HepG2 (cell line): ENCODE data around the gene TMUB1. TPM values are rescaled to one million over a fixed set of nuclear protein-coding genes. Genes with fewer than 3 reads are reported as not detected.

Source experiments
- BRCA1 ChIP-seq: sonication (generic); formaldehyde crosslinking; IDR thresholded peaks from 2 replicates; pipeline ENCODE4 v1.4.0; 2020; ENCODE audit warnings: missing genetic modification reagents
- BRF2 ChIP-seq: sonication (generic); formaldehyde crosslinking; IDR thresholded peaks from 2 replicates; pipeline ENCODE4 v1.8.1; 2022; ENCODE audit warnings: mild to moderate bottlenecking, missing genetic modification reagents
- DNMT1 ChIP-seq: sonication (generic); formaldehyde crosslinking; IDR thresholded peaks from 2 replicates; pipeline ENCODE4 v1.5.1; 2020; ENCODE audit warnings: mild to moderate bottlenecking, missing genetic modification reagents
- GATAD2A ChIP-seq: IDR thresholded peaks from 2 replicates; pipeline ENCODE4 v1.6.1; 2016
- KLF15 ChIP-seq: sonication (generic); formaldehyde crosslinking; IDR thresholded peaks from 2 replicates; pipeline ENCODE4 v1.8.1; 2023; ENCODE audit warnings: borderline replicate concordance, mild to moderate bottlenecking, inconsistent platforms, missing genetic modification reagents, mixed read lengths
- KMT2A ChIP-seq: sonication (generic); formaldehyde crosslinking; IDR thresholded peaks from 2 replicates; pipeline ENCODE4 v1.4.0; 2020; ENCODE audit warnings: missing genetic modification reagents
- MYNN ChIP-seq: sonication (generic); formaldehyde crosslinking; IDR thresholded peaks from 2 replicates; pipeline ENCODE4 v1.4.0; 2020; ENCODE audit warnings: mild to moderate bottlenecking, low read depth, missing genetic modification reagents
- SMARCC2 ChIP-seq: fragments of 450-650 bp; IDR thresholded peaks from 2 replicates; pipeline ENCODE4 v1.6.1; 2017; ENCODE audit warnings: antibody characterized with exemption, mild to moderate bottlenecking
- SOX5 ChIP-seq: IDR thresholded peaks from 2 replicates; pipeline ENCODE4 v1.6.1; 2016; ENCODE audit warnings: borderline replicate concordance
- SRSF4 ChIP-seq: fragments of 200-400 bp; formaldehyde crosslinking; IDR thresholded peaks from one replicate; pipeline ENCODE4 v1.6.1; 2018; ENCODE audit warnings: mild to moderate bottlenecking, low read depth, low read length, moderate library complexity; ENCODE audit not compliant: poor library complexity, severe bottlenecking
- SRY ChIP-seq: sonication (generic); formaldehyde crosslinking; IDR thresholded peaks from 2 replicates; pipeline ENCODE4 v1.8.0; 2022; ENCODE audit warnings: mild to moderate bottlenecking, missing genetic modification reagents
- ZFP41 ChIP-seq: sonication (generic); formaldehyde crosslinking; IDR thresholded peaks from 2 replicates; pipeline ENCODE4 v1.4.0; 2020; ENCODE audit warnings: mild to moderate bottlenecking, missing genetic modification reagents, borderline replicate concordance
- ZFP91 ChIP-seq: sonication (generic); formaldehyde crosslinking; IDR thresholded peaks from 2 replicates; pipeline ENCODE4 v1.9.0; 2022; ENCODE audit warnings: missing genetic modification reagents, mild to moderate bottlenecking, borderline replicate concordance
- ZNF205 ChIP-seq: IDR thresholded peaks from 2 replicates; pipeline ENCODE4 v1.6.1; 2018; ENCODE audit warnings: missing biosample characterization, missing genetic modification reagents
- ZNF224 ChIP-seq: sonication (generic); formaldehyde crosslinking; IDR thresholded peaks from 2 replicates; pipeline ENCODE4 v1.5.0; 2020; ENCODE audit warnings: mild to moderate bottlenecking, missing genetic modification reagents
- ZNF260 ChIP-seq: sonication (generic); formaldehyde crosslinking; IDR thresholded peaks from 2 replicates; pipeline ENCODE4 v1.4.0; 2020; ENCODE audit warnings: missing genetic modification reagents, low read depth, mild to moderate bottlenecking, borderline replicate concordance
- ZNF274 ChIP-seq: sonication (generic); formaldehyde crosslinking; IDR thresholded peaks from 2 replicates; pipeline ENCODE4 v1.5.1; 2020; ENCODE audit warnings: mild to moderate bottlenecking, missing genetic modification reagents
- polyA plus RNA-seq, 8 experiments: library from polyadenylated mRNA; depleted of rRNA in 3 of 8; stranded (reverse) in 7 of 8; unstranded in 1 of 8; fragments of >200 nt; fragmentation: Illumina TruSeq in 4 of 8; extraction: Trizol in 4 of 8; gene quantifications; 2 replicates each; pipeline versions ENCODE4 v1.2.1 to v1.2.3, GENCODE V29; 2011 to 2016; ENCODE audit warnings: low read depth in 4 of 8, missing spikeins in 1 of 8, mixed read lengths in 1 of 8; ENCODE audit not compliant: insufficient read depth in 1 of 8
- total RNA-seq, 5 experiments: library from RNA; depleted of rRNA; stranded (reverse); fragments of >200 nt; fragmentation: Illumina TruSeq; extraction: Trizol; gene quantifications; 2 replicates each; pipeline ENCODE4 v1.2.3, GENCODE V29; 2016; ENCODE audit warnings: low read depth in 1 of 5
- TF ChIP-seq, protein P1 (sequence below): sonication (generic); formaldehyde crosslinking; IDR thresholded peaks from 2 replicates; pipeline ENCODE4 v1.4.0; 2020; ENCODE audit warnings: missing genetic modification reagents
- TF ChIP-seq, protein P2 (sequence below): sonication (generic); formaldehyde crosslinking; IDR thresholded peaks from 2 replicates; pipeline ENCODE4 v1.4.0; 2020; ENCODE audit warnings: mild to moderate bottlenecking, missing genetic modification reagents
- TF ChIP-seq, protein P3 (sequence below): sonication (generic); formaldehyde crosslinking; IDR thresholded peaks from 2 replicates; pipeline ENCODE4 v1.8.0; 2023; ENCODE audit warnings: mild to moderate bottlenecking, missing genetic modification reagents

The TMUB1 gene
- total and polyA plus RNA-seq, 2 of the 13 experiments (the other 11 are each of a cell fraction or from before 2014, with no cell fraction given), result 44.8 to 51.6 TPM

DNA sequence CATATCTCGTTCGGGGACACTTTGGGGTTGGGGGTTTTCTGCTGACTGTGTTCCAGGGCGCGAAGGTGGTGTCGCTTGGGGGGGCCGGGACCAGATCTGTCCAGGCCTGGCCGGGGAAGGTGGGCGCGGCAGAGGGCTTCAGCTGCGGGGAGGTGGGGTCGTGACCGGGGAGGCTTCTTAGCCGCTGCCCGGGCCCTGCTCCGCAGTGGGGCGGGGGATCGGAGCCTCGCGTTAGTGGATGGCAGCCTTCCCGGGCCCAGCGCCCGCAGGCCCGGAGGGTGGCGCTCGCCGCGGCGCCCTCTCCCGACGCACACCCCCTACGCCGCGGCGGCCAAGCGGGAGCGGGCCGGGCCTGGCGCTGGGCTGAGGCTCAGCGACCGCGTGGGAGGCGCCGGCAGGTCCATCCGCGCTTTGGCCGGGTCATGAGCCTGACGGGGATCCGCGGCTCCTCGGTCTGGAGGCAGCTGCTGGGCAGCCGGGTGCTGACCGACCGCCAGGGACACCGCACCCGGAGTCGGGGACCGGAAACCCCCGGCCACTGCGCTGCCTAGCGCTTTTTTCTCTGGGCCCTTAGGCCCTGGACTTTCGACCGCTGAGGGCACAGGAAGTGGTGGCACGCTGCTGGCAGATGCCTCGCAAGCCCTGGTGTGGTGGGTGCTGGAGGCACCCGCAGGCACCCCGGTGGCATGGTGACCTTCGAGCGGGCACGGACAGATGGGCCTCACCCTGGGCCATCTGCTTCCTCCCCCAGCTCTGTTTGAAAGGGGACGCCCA, 4.1 kb upstream of the TMUB1 start (continued):
- TF ChIP-seq MYNN (CRISPR knock-in tag) (0 out of 2 replicates have a peak, but pooled peaks have one; percentile 52), KMT2A (0 out of 2 replicates have a peak, but pooled peaks have one; percentile 20), BRF2 (CRISPR knock-in tag) (no peak; the same call in 1 of the 2 replicates), ZNF260 (CRISPR knock-in tag) (no peak), SOX5 (CRISPR knock-in tag) (no peak), SMARCC2 (no peak), ZFP91 (CRISPR knock-in tag) (peak; percentile 31; the same call in 1 of the 2 replicates), ZNF205 (CRISPR knock-in tag) (no peak), SRSF4 (no peak), ZNF274 (CRISPR knock-in tag) (peak; percentile 76; the same call in 1 of the 2 replicates), BRCA1 (CRISPR knock-in tag) (0 out of 2 replicates have a peak, but pooled peaks have one; percentile 17), ZFP41 (no peak), DNMT1 (CRISPR knock-in tag) (no peak), ZNF224 (CRISPR knock-in tag) (no peak), GATAD2A (CRISPR knock-in tag) (peak; percentile 40; the same call in 1 of the 2 replicates), SRY (CRISPR knock-in tag) (no peak), KLF15 (no peak)
- TF ChIP-seq, protein P1, sequence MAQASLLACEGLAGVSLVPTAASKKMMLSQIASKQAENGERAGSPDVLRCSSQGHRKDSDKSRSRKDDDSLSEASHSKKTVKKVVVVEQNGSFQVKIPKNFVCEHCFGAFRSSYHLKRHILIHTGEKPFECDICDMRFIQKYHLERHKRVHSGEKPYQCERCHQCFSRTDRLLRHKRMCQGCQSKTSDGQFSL (CRISPR knock-in tag), result 0 out of 2 replicates have a peak, but pooled peaks have one; percentile 35
- TF ChIP-seq, protein P2, sequence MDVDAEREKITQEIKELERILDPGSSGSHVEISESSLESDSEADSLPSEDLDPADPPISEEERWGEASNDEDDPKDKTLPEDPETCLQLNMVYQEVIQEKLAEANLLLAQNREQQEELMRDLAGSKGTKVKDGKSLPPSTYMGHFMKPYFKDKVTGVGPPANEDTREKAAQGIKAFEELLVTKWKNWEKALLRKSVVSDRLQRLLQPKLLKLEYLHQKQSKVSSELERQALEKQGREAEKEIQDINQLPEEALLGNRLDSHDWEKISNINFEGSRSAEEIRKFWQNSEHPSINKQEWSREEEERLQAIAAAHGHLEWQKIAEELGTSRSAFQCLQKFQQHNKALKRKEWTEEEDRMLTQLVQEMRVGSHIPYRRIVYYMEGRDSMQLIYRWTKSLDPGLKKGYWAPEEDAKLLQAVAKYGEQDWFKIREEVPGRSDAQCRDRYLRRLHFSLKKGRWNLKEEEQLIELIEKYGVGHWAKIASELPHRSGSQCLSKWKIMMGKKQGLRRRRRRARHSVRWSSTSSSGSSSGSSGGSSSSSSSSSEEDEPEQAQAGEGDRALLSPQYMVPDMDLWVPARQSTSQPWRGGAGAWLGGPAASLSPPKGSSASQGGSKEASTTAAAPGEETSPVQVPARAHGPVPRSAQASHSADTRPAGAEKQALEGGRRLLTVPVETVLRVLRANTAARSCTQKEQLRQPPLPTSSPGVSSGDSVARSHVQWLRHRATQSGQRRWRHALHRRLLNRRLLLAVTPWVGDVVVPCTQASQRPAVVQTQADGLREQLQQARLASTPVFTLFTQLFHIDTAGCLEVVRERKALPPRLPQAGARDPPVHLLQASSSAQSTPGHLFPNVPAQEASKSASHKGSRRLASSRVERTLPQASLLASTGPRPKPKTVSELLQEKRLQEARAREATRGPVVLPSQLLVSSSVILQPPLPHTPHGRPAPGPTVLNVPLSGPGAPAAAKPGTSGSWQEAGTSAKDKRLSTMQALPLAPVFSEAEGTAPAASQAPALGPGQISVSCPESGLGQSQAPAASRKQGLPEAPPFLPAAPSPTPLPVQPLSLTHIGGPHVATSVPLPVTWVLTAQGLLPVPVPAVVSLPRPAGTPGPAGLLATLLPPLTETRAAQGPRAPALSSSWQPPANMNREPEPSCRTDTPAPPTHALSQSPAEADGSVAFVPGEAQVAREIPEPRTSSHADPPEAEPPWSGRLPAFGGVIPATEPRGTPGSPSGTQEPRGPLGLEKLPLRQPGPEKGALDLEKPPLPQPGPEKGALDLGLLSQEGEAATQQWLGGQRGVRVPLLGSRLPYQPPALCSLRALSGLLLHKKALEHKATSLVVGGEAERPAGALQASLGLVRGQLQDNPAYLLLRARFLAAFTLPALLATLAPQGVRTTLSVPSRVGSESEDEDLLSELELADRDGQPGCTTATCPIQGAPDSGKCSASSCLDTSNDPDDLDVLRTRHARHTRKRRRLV (CRISPR knock-in tag), result 0 out of 2 replicates have a peak, but pooled peaks have one; percentile 12
- TF ChIP-seq, protein P3, sequence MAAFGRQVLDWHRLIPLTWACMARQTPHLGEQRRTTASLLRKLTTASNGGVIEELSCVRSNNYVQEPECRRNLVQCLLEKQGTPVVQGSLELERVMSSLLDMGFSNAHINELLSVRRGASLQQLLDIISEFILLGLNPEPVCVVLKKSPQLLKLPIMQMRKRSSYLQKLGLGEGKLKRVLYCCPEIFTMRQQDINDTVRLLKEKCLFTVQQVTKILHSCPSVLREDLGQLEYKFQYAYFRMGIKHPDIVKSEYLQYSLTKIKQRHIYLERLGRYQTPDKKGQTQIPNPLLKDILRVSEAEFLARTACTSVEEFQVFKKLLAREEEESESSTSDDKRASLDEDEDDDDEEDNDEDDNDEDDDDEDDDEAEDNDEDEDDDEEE (CRISPR knock-in tag), result peak; percentile 79
